NCI-H526 treated with DMSO at 0.1 percent for 48 hours (cell line): ENCODE measurements around the gene CABP1.
"Not testable (repeated sequence)": the region's sequence is repeated elsewhere in the genome, so short reads cannot be mapped to it uniquely, and the experiment has no call there.

Experiments
- DNase-seq: peaks from one replicate; lab custom pipeline; 2025; lab: John Stamatoyannopoulos, UW

Gene CABP1

GRCh38 chr12:120639771-120640721 is at the start of gene CABP1:
CABP1 (plus strand) TSS chr12:120640626; CDS start chr12:120640686, 60 bp downstream.
- DNase-seq = peak; percentile 26

GRCh38 chr12:120590741-120591407 is 49.6 kb upstream of the CABP1 start:
- DNase-seq = no peak

DNA sequence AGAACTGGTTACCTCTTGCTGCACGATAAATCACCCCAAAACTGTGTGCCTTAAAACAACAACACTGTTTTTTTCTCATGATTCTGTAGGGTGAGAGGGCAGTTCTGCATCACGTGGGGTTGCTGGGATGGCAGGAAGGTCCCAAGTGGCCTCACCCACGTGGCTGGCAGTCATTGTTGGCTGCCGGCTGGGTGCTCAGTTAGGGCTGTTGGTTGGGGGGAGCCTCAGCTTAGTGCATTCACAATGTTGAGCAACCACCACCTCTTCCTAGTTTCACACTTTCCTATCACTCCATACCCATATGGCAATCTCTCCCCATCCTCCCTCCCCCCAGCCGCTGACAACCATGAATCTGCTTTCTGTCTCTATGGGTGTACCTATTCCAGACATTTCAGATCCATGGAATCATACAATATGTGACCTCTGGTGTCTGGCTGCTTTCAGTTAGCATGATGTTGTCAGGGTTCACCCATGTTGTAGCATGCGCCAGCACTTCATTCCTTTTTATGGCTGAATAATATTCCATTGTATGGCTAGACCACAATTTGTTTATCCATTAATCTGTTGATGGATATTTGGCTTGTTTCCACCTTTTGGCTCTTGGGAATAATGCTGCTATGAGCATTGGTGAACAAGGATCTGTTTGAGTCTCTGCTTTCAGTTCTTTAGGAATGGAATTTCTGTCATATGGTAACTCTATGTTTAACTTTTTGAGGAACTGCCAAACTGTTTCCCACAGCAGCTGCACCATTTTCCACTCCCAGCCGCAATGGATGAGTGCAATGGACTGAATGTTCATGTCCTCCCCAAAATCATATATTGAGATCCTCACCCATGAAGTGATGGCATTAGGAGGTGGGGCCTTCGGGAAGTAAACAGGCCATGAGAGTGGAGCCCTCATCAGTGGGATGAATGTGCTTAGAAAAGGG is 48.0 kb upstream of the CABP1 start:
- no peak for DNase-seq

DNA sequence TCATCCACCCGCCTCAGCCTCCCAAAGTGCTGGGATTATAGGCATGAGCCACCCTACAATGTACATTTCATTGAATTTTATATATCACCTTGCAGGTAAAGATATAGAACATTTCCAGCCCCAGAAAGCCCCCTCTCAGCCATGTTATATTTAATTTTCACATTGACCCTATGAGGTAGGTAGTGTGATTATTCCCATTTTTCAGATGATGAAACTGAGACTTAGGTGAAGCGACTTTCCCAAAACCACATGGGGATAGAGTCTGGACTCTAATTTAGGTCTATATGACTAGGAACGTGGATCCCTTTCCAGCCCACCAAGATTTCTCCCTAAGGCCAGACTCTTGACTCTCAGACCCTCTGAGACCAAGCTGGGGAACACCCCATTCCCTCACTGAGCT is 43.5 kb upstream of the CABP1 start:
- DNase-seq = no peak

- DNase-seq = no peak
These were observed 42.6 kb upstream of the CABP1 start for GRCh38 chr12:120597861-120598260.

DNA sequence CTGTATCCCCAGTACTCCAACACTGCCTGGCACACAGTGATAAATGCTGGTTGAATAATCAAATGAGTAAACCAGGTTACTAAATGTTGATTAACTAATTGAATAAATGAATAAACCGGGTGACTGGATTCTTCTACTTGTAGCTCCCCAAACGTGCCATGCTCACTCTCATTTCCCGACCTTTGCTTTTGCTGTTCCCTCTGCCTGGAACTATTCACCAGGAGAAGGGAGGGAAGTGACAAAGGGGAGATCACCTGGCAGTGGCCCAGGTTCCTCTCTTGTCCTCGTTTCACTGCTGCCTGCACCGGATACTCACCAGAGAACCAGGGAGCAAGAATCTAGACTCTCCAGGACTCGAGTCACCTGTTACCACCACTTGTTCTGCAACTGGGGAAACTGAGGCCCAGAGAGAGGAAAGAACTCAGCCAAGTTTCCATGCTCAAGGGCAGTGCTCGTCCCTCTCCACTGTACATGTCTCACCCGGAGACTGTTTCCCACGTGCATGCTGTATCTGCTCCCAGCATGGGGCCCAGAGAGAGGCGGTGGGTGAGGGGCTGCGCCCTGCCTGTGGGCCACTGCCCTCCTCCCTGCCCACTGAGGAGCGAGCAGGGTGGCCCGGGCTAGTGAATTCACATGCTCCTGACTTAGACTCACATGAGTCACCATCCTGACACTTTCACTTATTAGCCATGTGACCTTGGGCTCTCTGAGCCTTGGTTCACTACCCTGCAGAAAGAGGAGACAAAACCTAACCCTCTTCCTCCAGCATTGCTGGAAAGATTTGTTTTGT is 41.6 kb upstream of the CABP1 start:
- DNase-seq = no peak

GRCh38 chr12:120599672-120600552 is 40.5 kb upstream of the CABP1 start:
- DNase-seq = no peak

DNA sequence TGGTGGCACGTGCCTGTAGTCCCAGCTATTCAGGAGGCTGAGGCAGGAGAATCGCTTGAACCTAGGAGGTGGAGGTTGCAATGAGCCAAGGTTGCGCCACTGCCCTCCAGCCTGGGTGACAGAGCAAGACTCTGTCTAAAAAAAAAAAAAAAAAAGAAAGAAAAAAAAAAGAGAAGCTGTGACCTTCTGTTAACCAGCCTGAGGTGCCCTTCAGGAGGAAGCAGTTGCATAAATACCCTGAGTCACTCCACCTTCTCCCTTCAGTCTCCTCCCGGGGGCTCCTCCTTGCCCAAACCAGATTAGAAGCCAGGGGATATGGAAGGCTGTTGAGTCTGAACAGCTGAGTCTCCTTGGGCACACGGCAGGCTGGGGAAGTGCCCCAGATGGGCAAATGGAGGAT is 38.0 kb upstream of the CABP1 start:
- not testable (repeated sequence) for DNase-seq

DNA sequence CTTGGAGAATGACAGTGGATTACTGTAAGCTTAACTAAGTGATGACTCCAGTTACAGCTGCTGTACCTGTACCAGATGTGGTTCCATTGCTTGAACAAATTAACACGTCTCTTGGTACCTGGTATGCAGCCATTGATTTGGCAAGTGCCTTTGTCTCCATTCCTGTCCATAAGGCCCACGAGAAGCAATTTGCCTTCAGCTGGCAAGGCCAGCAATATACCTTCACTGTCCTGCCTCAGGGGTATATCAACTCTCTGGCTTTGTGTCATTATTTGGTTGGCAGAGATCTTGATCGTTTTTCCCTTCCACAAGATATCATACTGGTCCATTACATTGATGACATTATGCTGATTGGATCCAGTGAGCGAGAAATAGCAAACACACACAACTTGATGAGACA is 29.9 kb upstream of the CABP1 start:
- DNase-seq = no peak

DNA sequence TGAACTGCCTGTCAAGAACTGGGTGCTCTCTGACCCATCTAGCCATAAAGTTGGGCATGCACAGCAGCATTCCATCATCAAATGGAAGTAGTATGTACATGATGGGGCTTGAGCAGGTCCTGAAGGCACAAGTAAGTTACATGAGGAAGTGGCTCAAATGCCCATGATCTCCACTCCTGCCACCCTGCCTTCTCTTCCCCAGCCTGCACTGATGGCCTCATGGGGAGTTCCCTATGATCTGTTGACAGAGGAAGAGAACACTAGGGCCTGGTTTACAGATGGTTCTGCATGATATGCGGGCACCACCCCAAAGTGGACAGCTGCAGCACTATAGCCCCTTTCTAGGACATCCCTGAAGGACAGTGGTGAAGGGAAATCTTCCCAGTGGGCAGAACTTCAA is 28.9 kb upstream of the CABP1 start:
- DNase-seq = not testable (repeated sequence)

GRCh38 chr12:120614848-120615247 is 25.6 kb upstream of the CABP1 start:
- DNase-seq = no peak

DNA sequence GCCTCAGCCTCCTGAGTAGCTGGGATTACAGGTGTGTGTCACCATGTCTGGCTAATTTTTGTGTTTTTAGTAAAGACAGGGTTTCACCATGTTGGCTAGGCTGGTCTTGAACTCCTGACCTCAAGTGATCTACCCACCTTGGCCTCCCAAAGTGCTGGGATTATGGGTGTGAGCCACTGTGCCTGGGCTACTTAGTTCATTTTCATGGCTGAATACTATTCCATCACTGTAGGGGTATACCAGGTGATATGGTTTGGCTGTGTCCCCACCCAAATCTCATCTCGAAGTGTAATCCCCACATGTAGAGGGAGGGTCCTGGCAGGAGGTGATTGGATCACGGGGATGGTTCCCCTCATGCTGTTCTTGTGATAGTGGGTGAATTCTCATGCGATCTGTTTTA is 23.2 kb upstream of the CABP1 start:
- DNase-seq = not testable (repeated sequence)

GRCh38 chr12:120617767-120618166 is 22.7 kb upstream of the CABP1 start:
- DNase-seq = not testable (repeated sequence)

GRCh38 chr12:120618954-120619615 is 21.3 kb upstream of the CABP1 start:
- no peak for DNase-seq

DNA sequence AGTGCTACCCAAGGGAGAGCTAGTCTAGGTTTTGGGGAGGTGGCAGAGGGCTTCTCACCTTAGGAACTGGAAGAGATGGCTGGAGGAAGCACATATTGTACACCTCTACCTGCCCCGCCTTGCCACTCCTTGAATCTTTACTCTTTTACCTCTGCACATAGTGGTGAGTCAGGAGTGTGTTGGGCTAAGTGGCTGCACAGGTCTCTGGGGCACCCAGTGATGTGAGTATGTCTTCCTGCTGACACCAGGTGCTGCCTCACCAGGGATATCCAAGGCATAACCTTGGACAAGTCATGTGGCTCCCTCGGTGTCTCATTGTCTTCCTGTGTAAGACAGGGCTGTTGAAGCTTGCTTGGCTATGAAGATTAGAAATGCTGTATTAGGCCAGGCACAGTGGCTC is 19.8 kb upstream of the CABP1 start:
- DNase-seq = no peak

DNA sequence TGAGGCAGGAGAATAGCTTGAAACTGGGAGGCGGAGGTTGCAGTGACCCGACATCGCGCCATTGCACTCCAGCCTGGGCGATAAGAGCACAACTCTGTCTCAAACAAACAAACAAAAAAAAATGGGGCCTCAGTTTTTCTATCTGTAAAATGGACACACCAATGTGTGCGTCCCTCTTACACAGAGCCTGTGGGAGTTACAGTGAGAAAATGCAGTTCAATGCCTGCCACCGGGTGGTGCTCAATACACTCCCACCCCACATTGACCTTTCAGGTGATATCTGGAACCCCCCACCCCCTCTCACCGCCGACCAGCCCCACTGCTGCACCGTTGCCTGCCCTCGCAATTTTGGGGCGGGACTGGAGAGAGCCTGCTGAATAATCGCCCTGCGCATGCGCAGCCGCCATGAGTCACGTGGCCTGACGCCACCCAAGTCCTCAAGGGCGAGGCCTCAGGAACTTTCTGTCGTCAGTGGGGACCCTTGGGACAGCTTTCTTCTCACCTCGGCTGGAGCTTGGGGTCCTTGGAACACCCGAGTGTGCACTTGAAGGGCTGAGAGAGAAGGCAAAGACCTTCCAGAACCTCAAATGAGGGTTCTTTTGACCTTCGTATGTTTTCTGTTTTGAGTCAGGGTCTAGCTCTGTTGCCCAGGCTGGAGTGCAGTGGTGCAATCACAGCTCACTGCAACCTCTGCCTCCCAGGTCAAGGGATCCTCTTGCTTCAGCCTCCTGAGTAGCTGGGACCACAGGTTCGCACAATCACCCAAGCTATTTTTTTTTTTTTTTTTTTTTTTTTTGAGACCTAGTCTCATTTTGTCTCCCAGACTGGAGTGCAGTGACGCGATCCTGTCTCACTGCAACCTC is 14.6 kb upstream of the CABP1 start:
- DNase-seq = no peak

GRCh38 chr12:120628919-120629318 is 11.5 kb upstream of the CABP1 start:
- no peak for DNase-seq

DNA sequence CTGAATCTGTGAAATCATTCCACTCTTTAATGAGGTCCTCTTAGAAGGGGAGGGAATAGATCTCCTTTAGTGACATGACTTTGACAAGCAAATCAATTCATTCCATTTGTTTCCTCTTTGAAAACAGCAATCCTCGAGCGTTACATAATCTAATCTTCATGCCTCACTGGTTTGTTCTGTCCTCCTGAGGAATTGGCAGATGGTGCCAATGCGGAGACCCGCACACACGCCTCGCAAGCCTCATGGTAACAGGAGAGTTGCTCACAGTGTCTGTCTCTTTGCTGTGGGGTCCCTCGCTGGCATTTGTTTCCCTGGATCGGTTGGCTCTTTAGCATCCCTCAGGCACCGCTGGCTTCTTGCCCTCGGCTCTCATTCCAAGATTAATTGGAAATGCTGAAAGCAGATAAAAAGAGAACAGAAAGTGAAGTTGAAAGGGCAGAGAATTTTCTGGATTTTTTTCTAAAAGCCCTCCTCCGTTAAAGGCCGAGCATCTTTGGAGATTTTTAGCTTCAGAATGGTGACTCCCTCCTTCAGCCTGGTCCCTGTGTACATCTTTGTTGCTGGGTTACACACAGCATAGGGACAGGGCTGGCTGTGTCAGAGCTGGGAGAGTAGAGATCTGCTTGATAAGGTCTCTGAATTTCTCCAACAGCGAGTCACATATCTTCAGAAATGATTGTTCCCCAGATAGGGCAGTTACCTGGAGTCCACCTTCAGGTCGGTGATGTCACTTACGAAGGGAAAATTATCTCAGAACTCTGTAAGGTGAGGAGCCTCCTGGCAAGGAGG is 10.1 kb upstream of the CABP1 start:
- no peak for DNase-seq
